T-helper 1 cell treated with Interleukin-12 subunit alpha and Interleukin-12 subunit beta and Interleukin-4 antibody, amounts not matched to agents 30 μg/mL and 1 μg/mL, for 36 hours (primary cell): ENCODE measurements around the gene TMEM119.
"Not testable (repeated sequence)": the region's sequence is repeated elsewhere in the genome, so short reads cannot be mapped to it uniquely, and the experiment has no call there.

ENCODE experiments used
- H3K27ac Mint-ChIP-seq: one replicate; pipeline ENCODE4 v1.8.0; 2021; ENCODE audit warnings: mild to moderate bottlenecking, mixed read lengths
- H3K27me3 Mint-ChIP-seq: one replicate; pipeline ENCODE4 v1.8.0; 2021; ENCODE audit warnings: low read depth, mixed read lengths
- H3K36me3 Mint-ChIP-seq: one replicate; pipeline ENCODE4 v1.8.0; 2021; ENCODE audit warnings: low read depth, mixed read lengths
- H3K4me1 Mint-ChIP-seq: one replicate; pipeline ENCODE4 v1.8.0; 2021; ENCODE audit warnings: low read depth, mixed read lengths
- H3K4me3 Mint-ChIP-seq: one replicate; pipeline ENCODE4 v1.8.0; 2021; ENCODE audit warnings: mild to moderate bottlenecking, moderate library complexity, mixed read lengths
- H3K9me3 Mint-ChIP-seq: one replicate; pipeline ENCODE4 v1.8.0; 2021; ENCODE audit warnings: mixed read lengths

Gene TMEM119

DNA sequence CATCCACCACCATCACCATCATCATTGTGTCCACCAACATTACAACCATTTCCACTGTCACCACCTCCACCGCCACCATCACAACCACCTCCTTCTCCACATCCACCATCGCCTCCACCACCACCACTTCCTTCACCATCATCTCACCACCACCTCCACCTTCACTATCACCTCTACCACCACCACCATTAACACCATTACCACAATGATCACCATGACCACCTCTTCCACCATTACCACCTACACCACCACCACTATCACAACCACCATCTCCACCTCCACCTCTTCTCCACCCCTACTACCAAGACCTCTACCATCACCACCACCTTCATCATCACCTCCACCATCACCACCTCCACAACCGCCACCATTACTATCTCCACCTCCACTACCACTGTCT, 19.1 kb downstream of the TMEM119 start:
- Mint-ChIP-seq H3K27me3 (peaks cover 15% of the 10 kb centered on the region), H3K36me3 (peaks cover 5% of the 10 kb centered on the region), H3K4me3 (no peak overlapping the region), H3K4me1 (peaks cover 25% of the 10 kb centered on the region), H3K9me3 (peaks cover 9% of the 10 kb centered on the region), H3K27ac (peak overlapping the region; percentile 7)

DNA sequence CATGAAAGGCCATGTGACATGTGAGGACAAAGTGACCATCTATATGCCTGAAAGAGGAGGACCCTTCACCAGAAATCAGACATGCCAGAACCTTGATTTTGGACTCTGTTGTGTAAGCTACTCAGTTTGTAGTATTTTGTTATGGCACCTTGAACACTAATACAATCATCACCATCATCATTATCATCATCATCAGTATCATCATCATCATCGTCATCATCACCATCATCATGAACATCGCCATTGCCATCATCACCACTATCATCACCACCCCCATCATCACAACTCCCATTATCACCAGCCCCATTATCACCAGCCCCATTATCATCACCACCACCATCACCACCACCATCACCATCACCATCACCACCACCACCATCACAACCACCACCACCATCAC, 19.6 kb downstream of the TMEM119 start:
- no peak overlapping the region for H3K4me3 Mint-ChIP-seq
- peaks cover 9% of the 10 kb centered on the region for H3K9me3 Mint-ChIP-seq
- H3K4me1 Mint-ChIP-seq: peaks cover 29% of the 10 kb centered on the region
- H3K27me3 Mint-ChIP-seq: peaks cover 12% of the 10 kb centered on the region
- peak overlapping the region; percentile 32 for H3K27ac Mint-ChIP-seq
- peaks cover 5% of the 10 kb centered on the region for H3K36me3 Mint-ChIP-seq

DNA sequence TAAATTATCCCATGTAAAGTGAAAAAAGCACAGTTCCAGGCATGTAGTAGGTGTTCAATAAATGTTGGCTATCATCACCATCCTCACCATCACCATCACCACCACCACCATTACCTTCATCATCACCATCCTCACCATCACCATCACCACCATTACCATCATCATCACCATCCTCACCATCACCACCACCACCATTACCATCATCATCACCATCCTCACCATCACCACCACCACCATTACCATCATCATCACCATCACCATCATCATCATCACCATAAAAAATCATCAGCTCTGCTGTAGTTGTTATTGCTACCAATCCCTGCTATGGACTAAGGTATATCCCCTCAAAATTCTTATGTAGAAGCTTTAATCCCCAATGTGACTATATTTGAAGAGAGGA, 20.4 kb downstream of the TMEM119 start:
- H3K9me3 Mint-ChIP-seq: peaks cover 9% of the 10 kb centered on the region
- H3K27me3 Mint-ChIP-seq: peaks cover 9% of the 10 kb centered on the region
- H3K4me1 Mint-ChIP-seq: peaks cover 36% of the 10 kb centered on the region
- peak overlapping the region; percentile 4 for H3K27ac Mint-ChIP-seq
- no peak overlapping the region for H3K4me3 Mint-ChIP-seq
- peaks cover 5% of the 10 kb centered on the region for H3K36me3 Mint-ChIP-seq

DNA sequence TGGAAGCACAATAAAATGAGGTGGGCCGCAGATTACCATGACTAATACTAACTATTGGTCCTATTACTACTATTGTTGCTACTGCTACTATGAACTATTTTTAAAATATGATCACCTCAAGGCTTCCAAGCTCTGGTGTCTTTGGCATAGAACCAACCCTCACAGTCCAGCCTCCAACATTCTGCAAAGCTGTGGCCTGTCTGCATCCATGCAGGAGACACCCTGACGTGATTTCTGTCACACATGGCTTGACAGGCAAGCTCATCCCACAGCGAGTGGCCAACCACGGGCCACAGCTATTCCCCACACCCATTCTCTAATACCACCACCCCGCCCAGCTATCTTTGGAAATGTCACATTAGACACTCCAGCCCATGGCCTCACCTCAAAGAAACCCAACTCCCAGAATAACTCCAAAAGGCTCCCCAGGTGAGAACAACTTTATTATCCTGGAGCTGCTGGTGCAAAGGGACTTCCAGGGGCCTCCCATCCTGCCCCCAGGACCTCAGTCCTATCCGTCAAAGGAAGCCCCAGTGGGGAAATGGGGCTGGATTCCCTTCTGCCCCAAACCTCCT, 21.1 kb downstream of the TMEM119 start:
- Mint-ChIP-seq H3K9me3 (peaks cover 9% of the 10 kb centered on the region), H3K27ac (peak overlapping the region; percentile 5), H3K4me1 (peaks cover 40% of the 10 kb centered on the region)

DNA sequence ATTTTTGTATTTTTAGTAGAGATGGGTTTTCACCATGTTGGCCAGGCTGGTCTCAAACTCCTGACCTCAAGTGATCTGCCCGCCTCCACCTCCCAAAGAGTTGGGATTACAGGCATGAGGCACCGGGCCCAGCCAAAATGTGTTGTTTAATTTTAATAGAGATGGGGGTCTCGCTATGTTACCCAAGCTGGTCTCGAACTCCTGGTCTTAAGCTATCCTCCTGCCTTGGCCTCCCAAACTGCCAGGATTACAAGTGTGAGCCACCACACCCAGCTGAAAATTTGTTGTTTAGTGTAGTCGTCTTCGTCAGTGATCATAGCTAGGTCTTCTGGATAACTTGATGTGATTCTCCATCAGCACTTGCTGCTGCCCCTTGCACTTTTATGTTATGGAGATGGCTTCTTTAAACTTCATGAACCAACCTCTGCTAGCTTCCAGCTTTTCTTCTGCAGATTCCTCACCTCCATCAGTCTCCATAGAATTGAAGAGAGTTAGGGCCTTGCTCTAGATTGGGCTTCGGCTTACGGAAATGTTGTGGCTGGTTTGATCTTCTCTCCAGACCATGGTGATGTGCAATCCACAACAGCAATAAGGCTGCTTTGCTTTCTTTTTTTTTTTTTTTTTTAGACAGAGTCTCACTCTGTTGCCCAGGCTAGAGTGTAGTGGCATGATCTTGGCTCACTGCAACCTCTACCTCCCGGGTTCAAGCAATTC, 22.5 kb downstream of the TMEM119 start:
- Mint-ChIP-seq H3K4me1 (peaks cover 45% of the 10 kb centered on the region), H3K36me3 (peaks cover 9% of the 10 kb centered on the region), H3K27ac (peak overlapping the region; percentile 53), H3K9me3 (peaks cover 9% of the 10 kb centered on the region), H3K4me3 (peak overlapping the region; percentile 3), H3K27me3 (peaks cover 5% of the 10 kb centered on the region)

More for the DNA sequence above, 21.1 kb downstream of the TMEM119 start:
- peaks cover 5% of the 10 kb centered on the region for H3K36me3 Mint-ChIP-seq
- H3K4me3 Mint-ChIP-seq: no peak overlapping the region
- peaks cover 9% of the 10 kb centered on the region for H3K27me3 Mint-ChIP-seq

DNA sequence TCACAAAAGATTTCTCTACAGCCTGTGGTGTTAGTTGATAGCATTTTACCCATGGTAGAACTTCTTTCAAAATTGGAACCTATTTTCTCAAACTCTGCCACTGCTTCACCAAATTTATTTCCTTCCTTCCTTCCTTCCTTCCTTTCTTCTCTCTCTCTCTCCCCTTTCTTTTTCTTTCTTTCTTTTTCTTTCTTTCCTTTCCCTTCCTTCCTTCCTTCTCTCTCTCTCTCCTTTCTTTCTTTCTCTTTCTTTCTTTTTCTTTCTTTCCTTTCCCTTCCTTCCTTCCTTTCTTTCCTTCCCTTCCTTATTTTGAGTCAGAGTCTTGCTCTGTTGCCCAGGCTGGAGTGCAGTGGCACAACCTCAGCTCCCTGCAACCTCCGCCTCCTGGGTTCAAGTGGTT, 23.6 kb downstream of the TMEM119 start:
- Mint-ChIP-seq H3K36me3 (peaks cover 13% of the 10 kb centered on the region), H3K4me1 (peaks cover 48% of the 10 kb centered on the region), H3K27ac (peak overlapping the region; percentile 27)
- not testable (repeated sequence) for H3K4me3 Mint-ChIP-seq, H3K9me3 Mint-ChIP-seq, H3K27me3 Mint-ChIP-seq

DNA sequence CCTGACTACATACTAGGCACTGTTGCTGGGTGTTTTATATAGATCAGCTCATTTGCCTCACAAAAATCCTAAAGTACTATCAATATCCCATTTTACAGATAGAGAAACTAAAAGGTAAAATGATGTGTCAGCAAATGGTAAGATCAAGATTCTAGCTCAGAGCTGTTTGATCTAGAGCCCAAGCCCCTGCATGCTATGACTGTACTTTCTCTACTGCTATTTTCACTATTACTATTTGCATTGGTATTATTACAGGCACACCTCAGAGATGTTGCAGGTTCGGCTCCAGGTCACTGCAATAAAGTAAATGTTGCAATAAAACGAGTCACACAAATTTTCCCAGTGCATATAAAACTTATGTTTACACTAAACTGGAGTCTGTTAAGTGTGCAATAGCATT, 24.6 kb downstream of the TMEM119 start:
- Mint-ChIP-seq H3K36me3 (peaks cover 18% of the 10 kb centered on the region), H3K27me3 (no peaks in the 10 kb centered on the region), H3K9me3 (no peaks in the 10 kb centered on the region), H3K4me3 (no peak overlapping the region), H3K4me1 (peaks cover 51% of the 10 kb centered on the region), H3K27ac (peak overlapping the region; percentile 14)

DNA sequence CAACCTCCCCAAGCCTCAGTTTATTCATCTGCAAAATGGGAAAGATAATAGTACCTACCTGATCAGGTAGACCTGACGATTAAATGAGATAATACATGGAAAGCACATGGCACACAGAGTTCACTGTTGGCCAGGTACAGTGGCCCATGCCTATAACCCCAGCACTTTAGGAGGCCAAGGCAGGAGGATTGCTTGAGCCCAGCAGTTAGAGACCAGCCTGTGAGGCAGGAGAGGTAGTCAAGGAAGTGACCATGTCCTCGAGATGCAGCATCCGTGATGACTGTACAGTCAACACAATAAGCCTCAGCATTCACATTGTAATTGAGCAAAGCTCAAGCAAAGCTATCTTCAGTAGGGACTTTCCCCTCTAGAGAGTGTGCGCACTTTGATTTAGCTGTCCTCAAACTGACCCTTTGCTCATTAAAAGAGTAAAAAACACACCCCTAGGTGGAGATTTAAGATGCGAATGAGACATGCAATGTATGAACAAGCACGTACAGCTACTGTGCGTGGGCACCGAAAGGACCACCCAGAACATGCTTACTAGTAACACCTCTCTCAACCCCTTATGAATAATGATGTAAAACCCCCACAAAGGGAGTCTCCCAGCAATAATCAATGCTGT, 25.6 kb downstream of the TMEM119 start:
- no peak overlapping the region for H3K27ac Mint-ChIP-seq
- peaks cover 59% of the 10 kb centered on the region for H3K4me1 Mint-ChIP-seq
- no peak overlapping the region for H3K4me3 Mint-ChIP-seq
- no peaks in the 10 kb centered on the region for H3K9me3 Mint-ChIP-seq
- H3K27me3 Mint-ChIP-seq: no peaks in the 10 kb centered on the region
- H3K36me3 Mint-ChIP-seq: peaks cover 26% of the 10 kb centered on the region

DNA sequence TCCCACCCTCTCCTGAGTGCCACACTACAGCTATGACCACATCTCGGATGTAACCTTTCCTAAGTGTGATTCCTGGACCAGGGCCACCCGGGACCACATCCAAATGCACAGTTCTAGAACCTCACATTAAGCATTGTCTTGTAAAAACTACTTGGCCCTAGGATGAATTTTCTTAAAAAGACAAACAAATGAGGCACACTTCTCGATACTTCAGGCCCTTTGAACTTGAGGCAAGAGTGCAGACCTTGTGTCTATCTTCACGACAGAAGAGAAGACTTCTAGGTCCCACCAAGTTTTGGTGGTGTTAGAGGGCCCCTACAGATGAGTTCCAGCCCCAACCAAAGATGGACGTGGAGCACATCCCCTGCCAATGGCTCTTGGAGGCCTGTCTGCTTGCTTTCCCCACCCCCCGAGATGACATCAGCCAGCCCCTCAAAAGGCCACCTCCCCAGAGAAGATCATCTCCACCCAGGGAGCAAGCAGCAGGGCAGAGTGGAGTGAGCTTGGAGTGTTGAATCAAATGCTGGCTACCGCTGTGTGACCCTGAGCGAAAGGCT, 26.2 kb downstream of the TMEM119 start:
- no peaks in the 10 kb centered on the region for H3K9me3 Mint-ChIP-seq
- H3K4me1 Mint-ChIP-seq: peaks cover 59% of the 10 kb centered on the region
- peaks cover 30% of the 10 kb centered on the region for H3K36me3 Mint-ChIP-seq
- H3K27me3 Mint-ChIP-seq: no peaks in the 10 kb centered on the region
- no peak overlapping the region for H3K4me3 Mint-ChIP-seq
- no peak overlapping the region for H3K27ac Mint-ChIP-seq

DNA sequence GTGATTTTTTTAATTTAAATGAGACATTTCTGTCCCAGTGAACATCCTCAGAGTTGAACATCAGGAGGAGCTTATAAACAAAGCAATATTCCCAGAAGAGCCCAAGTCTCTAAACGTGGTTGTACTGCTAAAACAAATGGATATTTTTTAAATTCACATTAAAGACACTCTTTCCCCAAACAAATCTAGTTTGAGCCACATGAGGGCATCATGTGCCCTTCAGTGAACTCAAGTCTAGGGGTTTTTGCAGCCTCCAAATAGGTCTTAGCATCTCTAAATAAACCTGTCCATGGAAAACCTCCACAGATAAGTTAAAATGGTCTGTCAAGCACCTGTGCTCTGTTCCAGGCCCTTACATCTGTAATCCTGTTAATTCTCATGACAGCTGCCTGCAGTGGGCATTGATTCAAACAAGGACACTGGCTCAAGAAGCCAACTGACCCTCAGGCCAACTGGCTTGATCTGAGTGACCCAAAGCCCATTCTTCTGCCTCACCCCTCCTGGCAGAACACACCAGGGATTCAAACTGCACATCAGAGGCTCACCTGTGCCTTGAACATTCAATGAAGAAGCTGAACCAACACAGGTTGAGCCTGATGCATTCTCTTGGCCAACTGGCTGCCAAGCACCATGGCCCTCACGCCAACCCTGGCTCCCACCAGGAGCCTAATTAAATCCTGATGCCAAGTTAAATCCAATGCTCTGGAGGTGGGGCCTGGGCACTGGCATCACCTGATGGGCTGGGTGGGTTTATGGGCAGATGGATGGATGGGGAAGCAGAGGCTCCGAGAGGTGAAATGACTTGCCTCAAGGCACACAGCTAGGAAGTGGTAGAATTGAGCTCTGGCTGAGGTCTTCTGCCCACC, 26.9 kb downstream of the TMEM119 start:
- no peaks in the 10 kb centered on the region for H3K27me3 Mint-ChIP-seq
- H3K9me3 Mint-ChIP-seq: no peaks in the 10 kb centered on the region
- no peak overlapping the region for H3K4me3 Mint-ChIP-seq
- H3K36me3 Mint-ChIP-seq: peaks cover 36% of the 10 kb centered on the region
- peak overlapping the region; percentile 61 for H3K27ac Mint-ChIP-seq
- H3K4me1 Mint-ChIP-seq: peaks cover 57% of the 10 kb centered on the region

DNA sequence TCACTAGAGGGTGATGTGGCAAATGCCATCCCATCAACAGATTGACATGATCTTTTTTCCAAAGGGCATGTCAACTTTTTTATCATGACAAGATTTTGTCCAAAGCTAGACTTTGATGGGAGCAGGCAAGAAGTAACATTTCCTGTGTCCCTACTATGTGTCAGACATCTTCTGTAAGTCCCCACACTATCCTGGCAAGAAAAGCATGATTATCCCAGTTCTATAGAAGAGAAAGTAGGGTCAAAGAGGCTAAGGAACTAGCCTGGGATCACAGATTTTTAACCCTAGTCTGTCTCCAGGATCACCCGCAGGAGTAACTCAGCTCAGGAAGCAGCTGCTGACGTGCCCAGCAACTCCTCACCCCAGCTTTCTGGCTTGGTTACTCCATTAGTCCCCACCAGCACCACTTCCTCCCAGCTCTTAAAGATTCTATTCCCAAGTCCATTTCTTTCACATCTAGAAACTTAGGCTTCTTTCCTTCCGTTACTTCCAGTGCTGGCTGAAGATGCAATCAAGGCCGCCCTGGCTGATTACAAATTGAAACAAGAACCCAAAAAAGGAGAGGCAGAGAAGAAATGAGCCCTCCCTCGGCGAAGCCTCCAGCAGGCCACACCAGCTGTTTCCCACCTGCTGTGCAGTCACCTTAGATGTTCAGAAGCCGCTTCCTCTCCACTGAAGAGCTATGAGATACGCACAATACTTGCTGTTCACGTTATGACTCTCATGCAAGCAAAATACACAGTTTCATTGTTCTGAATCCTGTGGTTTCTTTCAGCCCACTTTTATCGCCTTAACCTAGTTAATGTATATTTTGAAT, 29.3 kb downstream of the TMEM119 start:
- Mint-ChIP-seq H3K27me3 (no peaks in the 10 kb centered on the region), H3K4me3 (peak overlapping the region; percentile 75), H3K27ac (peak overlapping the region; percentile 98), H3K4me1 (peaks cover 45% of the 10 kb centered on the region), H3K36me3 (peaks cover 48% of the 10 kb centered on the region), H3K9me3 (no peaks in the 10 kb centered on the region)

DNA sequence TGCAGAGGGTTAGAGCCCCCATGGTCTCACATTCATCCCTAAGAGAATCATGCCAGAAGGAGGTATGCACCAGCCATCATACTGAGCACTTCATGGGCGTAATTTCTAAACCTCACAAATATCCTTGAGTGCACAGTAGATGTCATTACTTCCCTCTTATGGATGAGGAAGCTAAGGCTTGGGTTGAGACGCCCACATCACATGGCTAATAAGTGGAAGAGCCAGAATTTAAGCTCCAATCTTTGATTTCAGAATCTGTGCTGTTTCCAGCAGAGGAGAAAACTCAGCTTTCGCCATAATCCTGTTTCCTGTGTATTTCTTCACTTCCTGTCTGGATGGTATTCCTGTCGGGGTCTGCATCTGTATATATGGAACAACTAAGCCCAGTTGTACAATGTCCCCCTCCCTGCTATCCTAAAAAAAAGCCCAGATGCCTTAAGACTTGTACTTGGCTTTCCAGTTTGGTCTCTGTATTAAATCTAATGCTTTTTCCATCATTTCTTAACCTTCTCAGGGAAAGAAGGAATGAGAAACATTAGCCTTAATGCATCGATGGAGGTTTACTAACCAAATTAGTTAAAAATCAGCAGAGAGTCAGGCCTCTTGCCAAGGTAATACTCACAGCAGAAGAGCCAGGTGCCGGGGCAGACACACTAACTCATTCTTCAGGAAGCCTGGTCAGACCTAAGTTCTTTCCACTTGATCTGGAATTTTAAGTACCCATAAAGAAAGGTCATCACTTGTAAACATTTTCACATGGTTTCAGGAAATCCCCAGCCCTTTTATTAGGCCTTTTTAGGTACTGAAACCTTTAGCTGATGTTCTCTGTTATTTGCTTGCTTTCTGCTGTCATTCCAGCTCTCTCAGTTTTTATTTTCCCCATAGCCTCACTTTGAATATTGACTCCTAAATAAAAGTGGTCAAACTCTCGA, 30.2 kb downstream of the TMEM119 start:
- no peaks in the 10 kb centered on the region for H3K9me3 Mint-ChIP-seq
- peak overlapping the region; percentile 98 for H3K27ac Mint-ChIP-seq
- H3K4me3 Mint-ChIP-seq: peak overlapping the region; percentile 75
- H3K36me3 Mint-ChIP-seq: peaks cover 48% of the 10 kb centered on the region
- peaks cover 40% of the 10 kb centered on the region for H3K4me1 Mint-ChIP-seq
- H3K27me3 Mint-ChIP-seq: no peaks in the 10 kb centered on the region

DNA sequence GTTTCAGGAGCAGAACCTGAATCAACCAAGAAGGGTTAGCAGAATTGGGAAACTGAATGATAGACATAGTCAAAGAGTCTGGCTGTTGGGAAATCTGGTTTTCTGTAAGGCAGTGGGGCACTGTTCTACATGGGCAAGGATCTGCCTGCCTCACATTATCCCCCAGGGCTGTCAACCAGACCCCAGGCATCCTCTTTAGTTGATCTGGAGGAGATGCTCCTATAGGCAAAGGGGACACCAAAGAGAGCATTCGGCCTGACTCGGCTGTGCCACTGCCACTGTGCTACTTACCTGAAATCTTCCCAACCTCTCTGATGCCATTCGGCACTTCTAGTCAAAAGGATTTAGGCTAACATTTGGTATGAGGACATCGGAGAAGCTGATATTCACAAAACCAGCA, 31.4 kb downstream of the TMEM119 start:
- Mint-ChIP-seq H3K27ac (peak overlapping the region; percentile 11), H3K4me3 (no peak overlapping the region), H3K4me1 (peaks cover 40% of the 10 kb centered on the region), H3K36me3 (peaks cover 48% of the 10 kb centered on the region), H3K9me3 (no peaks in the 10 kb centered on the region), H3K27me3 (no peaks in the 10 kb centered on the region)
